DMS79 (cell line): ENCODE measurements around the gene MICAL2.

Experiments
- DNase-seq: peaks from one replicate; lab custom pipeline; 2025; lab: John Stamatoyannopoulos, UW

The MICAL2 gene

DNA sequence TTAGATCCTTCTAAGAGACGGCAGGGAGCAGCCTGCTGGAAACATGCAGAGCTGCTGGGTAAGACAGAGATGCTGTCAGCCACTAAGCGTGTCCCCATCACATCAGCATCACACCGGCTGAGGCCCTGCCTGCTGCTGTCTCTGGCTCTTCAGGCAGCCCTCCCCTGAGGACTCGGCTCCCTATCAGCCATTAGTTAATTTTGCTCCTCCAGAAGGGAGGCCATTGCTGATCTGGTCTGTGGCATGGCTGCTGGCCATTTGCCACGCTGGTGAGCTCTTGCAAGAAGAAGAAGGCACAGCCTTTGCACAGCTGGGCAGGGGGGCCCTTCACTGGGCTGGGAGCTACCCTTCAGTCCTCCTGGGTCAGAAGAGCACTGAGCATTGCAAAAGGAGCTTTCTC, 135.8 kb downstream of the MICAL2 start:
- DNase-seq = no peak

- DNase-seq = no peak
Measured at GRCh38 chr11:12246989-12247388, 136.6 kb downstream of the MICAL2 start.

- peak; percentile 93 for DNase-seq
Measured at GRCh38 chr11:12247543-12248254, 137.3 kb downstream of the MICAL2 start.

GRCh38 chr11:12248330-12248729, 137.9 kb downstream of the MICAL2 start:
- peak; percentile 97 for DNase-seq

DNA sequence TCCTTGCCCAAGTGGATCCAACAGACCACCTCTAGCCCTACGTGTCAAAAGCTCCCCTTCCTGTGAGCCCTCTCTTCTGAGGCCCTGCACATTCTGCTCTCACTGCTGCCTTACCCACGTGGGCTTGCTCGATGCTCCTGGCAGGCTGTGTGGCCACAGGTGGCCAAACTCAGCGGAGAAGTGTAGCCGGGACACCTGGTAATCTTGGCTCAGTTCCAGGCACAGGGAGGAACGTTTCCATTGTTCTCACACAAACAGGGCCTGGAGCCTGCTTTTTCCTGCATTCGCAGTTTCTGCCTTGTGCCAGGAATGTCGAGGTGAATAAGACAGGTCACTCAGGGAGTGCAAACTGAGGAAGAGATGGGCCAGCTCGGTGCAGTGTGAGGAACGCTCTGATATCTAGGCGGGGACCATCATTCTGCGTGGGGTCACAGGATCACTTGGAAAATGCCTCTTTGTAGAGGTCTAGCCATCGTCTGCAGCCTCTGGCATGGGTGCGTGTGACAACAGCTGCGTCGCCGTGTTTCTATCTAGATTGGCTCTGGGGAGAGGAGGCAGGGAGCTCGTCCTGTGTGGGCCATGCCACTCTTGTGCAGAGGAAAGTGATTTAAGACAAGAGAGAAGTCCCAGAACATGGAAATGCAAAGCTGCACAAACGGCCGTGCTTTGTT, 139.3 kb downstream of the MICAL2 start:
- peak; percentile 93 for DNase-seq

- DNase-seq = peak; percentile 27
Measured at GRCh38 chr11:12251666-12252560, 141.5 kb downstream of the MICAL2 start.

- no peak for DNase-seq
Measured at GRCh38 chr11:12253843-12254281, 143.5 kb downstream of the MICAL2 start.

GRCh38 chr11:12258451-12258850, 148.1 kb downstream of the MICAL2 start:
- no peak for DNase-seq

GRCh38 chr11:12259956-12260355, 149.6 kb downstream of the MICAL2 start:
- no peak for DNase-seq

GRCh38 chr11:12260731-12261521, 150.5 kb downstream of the MICAL2 start:
- no peak for DNase-seq

DNA sequence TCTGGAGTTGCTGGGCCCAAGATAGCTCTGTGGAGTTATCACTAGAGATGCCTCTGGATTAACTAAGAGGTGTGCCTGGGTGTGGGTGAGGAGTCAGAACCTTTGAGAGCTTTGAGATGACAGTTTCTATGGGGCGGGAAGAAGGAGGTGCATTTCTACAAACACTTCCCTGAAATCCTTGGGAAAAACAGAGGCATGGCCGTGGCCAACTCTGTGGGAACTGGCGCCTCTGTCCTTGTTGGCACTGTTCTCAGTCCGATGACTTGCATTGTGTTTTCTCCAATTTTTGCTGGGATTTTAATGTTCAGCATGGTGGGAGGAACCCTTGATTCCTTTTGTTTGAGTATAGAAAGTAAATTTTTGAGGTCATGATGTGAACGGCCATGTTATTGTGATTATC, 151.2 kb downstream of the MICAL2 start:
- no peak for DNase-seq

- DNase-seq = no peak
Measured at GRCh38 chr11:12263141-12263693, 152.8 kb downstream of the MICAL2 start.

GRCh38 chr11:12264361-12264760, 154.0 kb downstream of the MICAL2 start:
- DNase-seq = no peak

DNA sequence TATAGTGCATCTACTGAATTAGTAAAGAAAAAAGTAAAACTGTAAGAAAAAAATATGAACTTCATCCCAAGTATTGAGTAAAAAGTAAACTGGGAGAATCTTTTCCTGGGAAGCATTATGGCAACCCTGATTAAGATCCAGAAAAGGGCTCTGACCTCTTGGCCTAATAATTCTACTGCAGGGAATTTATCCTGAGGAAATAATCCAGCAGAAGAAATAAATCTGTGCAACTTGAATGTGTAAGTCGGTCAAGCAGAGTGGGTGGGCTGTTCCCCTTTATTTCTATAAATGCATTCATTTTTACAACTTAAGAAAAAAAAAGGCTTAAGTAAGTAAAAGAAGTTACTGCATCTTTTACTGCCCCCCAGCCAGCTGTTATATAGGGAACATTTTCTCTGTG, 155.7 kb downstream of the MICAL2 start:
- no peak for DNase-seq

- no peak for DNase-seq
Measured at GRCh38 chr11:12266943-12267342, 156.6 kb downstream of the MICAL2 start.

DNA sequence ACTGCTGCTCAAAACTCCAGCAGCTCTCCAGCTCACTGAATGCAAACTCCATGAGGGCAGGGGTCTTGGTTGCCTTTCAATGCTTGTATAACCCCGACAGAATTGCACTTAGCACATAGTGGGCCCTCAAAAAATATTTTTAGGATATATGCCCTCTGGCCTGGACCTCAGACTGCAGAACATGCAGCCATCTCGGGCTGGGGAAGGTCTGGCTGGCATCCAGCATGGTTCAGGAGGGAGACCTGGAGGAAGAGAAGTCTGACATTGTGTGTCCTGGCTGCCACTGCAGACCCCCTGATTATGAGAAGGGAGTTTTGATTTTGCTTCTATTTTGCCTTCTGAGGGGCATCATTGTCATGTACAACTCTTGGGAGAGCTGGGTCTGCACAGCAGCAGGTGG, 157.5 kb downstream of the MICAL2 start:
- no peak for DNase-seq

DNA sequence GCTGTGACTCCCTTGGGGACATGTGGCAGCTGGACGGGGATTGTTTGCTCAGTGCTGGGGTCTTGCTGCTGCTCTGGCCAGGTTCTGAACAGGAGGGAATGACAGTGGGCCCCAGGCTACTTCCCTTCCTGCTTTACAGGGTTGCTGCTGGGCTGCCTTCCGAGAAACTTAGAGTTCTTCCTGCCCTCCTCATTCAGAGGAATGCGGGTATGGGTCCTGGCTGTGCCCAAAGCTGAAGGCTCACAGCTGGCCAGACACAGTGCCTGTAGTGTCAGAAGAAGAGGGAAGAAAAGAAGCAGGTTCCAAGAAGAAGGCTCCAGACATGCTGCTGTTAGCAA, 158.7 kb downstream of the MICAL2 start:
- no peak for DNase-seq

- DNase-seq = no peak
Measured at GRCh38 chr11:12269446-12270214, 159.2 kb downstream of the MICAL2 start.

GRCh38 chr11:12270215-12270797, 159.9 kb downstream of the MICAL2 start:
- no peak for DNase-seq

- DNase-seq = no peak
Measured at GRCh38 chr11:12270817-12271216, 160.4 kb downstream of the MICAL2 start.
